Transverse colon (tissue), 3 donors: ENCODE results near the gene SDHC.

ENCODE experiments used
- POLR2A ChIP-seq: fragments of 450-650 bp; IDR thresholded peaks from one replicate; pipeline ENCODE4 v1.6.1; 2016; ENCODE audit warnings: antibody characterized with exemption, mild to moderate bottlenecking, moderate library complexity
- TF ChIP-seq, protein P1 (sequence below), 5 experiments: fragments of 200-600 bp in 3 of 5; fragments of 450-650 bp in 2 of 5; sonication (generic) in 3 of 5; IDR thresholded peaks; 1 replicate in 2 of 5; 2 replicates in 3 of 5; pipeline ENCODE4 v1.5.1; 2016 to 2017; ENCODE audit warnings: antibody characterized with exemption in 5 of 5, inconsistent platforms in 3 of 5, mild to moderate bottlenecking in 2 of 5, moderate library complexity in 1 of 5

DNA sequence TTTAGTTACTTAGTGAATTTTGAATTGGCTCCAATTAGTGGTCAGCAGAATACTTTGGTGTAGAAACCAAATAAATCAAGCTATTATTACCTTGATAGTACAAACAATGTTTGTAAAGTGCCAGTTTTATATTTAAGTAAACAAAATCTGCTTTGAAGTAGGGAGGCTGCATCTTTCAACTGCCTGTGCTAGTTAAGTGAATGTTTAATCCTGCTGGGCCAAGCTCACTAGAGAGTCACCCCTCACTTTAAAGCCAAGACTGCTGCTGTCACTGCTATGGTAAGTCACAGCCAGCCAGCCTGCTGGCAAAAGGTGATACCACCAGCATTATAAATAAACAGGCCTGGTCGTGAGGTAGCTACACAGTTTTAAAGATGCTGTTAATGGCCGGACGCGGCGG lies 63.8 kb downstream of the SDHC start:
- TF ChIP-seq POLR2A: no peak
- TF ChIP-seq, protein P1, sequence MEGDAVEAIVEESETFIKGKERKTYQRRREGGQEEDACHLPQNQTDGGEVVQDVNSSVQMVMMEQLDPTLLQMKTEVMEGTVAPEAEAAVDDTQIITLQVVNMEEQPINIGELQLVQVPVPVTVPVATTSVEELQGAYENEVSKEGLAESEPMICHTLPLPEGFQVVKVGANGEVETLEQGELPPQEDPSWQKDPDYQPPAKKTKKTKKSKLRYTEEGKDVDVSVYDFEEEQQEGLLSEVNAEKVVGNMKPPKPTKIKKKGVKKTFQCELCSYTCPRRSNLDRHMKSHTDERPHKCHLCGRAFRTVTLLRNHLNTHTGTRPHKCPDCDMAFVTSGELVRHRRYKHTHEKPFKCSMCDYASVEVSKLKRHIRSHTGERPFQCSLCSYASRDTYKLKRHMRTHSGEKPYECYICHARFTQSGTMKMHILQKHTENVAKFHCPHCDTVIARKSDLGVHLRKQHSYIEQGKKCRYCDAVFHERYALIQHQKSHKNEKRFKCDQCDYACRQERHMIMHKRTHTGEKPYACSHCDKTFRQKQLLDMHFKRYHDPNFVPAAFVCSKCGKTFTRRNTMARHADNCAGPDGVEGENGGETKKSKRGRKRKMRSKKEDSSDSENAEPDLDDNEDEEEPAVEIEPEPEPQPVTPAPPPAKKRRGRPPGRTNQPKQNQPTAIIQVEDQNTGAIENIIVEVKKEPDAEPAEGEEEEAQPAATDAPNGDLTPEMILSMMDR (IDR thresholded peaks at IDR 0.05): no peak
